CD14-positive monocyte (primary cell): ENCODE data around the gene FAM83F. TPM values are rescaled to one million over a fixed set of nuclear protein-coding genes. Genes with fewer than 3 reads are reported as not detected.

Source experiments
- DNase-seq, 3 donors: peaks; one replicate each; pipeline ENCODE4 v3.0.0-alpha.2; 2011 to 2022
- H2AFZ ChIP-seq: 2 replicates; pipeline ENCODE4 v1.6.0; 2012; ENCODE audit warnings: mild to moderate bottlenecking, low read depth, low read length, inconsistent platforms; ENCODE audit not compliant: insufficient read depth, poor library complexity, severe bottlenecking
- H3K27ac ChIP-seq, 2 donors: 1 replicate in 1 of 2; 2 replicates in 1 of 2; pipeline ENCODE4 v1.5.1; 2012 to 2013; ENCODE audit warnings: low read length in 2 of 2, control low read depth in 1 of 2, inconsistent platforms in 1 of 2, low read depth in 1 of 2, mild to moderate bottlenecking in 1 of 2
- H3K27me3 ChIP-seq, 2 donors: one replicate each; pipeline versions ENCODE4 v1.6.0 to v1.6.1; 2011 to 2013; ENCODE audit warnings: low read length in 2 of 2; ENCODE audit not compliant: control insufficient read depth in 2 of 2, insufficient read depth in 2 of 2
- H3K36me3 ChIP-seq, 2 donors: replicated peaks in 1 of 2; 1 replicate in 1 of 2; 2 replicates in 1 of 2; pipeline versions ENCODE4 v1.5.1 to v1.6.1; 2012 to 2013; ENCODE audit warnings: low read length in 2 of 2, control low read depth in 1 of 2, inconsistent platforms in 1 of 2, mild to moderate bottlenecking in 1 of 2; ENCODE audit not compliant: insufficient read depth in 2 of 2, control insufficient read depth in 1 of 2
- H3K4me1 ChIP-seq, 2 donors: 1 replicate in 1 of 2; 2 replicates in 1 of 2; pipeline versions ENCODE4 v1.5.1 to v1.6.1; 2012 to 2013; ENCODE audit warnings: low read length in 2 of 2, control low read depth in 1 of 2, inconsistent platforms in 1 of 2, mild to moderate bottlenecking in 1 of 2, moderate library complexity in 1 of 2; ENCODE audit not compliant: insufficient read depth in 2 of 2, control insufficient read depth in 1 of 2
- H3K4me2 ChIP-seq: replicated peaks from 2 replicates; pipeline ENCODE3; 2012; ENCODE audit warnings: low read length, moderate library complexity, mild to moderate bottlenecking; ENCODE audit not compliant: poor library complexity, severe bottlenecking; ENCODE audit errors: extremely low read depth
- H3K4me3 ChIP-seq, 3 experiments: fragments of 200-600 bp in 1 of 3; sonication (generic) in 1 of 3; replicated peaks in 1 of 3; 1 replicate in 2 of 3; 2 replicates in 1 of 3; pipeline ENCODE4 v1.5.1; 2011 to 2013; ENCODE audit warnings: low read length in 3 of 3, mild to moderate bottlenecking in 3 of 3, control low read depth in 2 of 3, low read depth in 2 of 3, inconsistent platforms in 1 of 3, moderate library complexity in 1 of 3
- H3K79me2 ChIP-seq: 2 replicates; pipeline ENCODE4 v1.6.0; 2012; ENCODE audit warnings: mild to moderate bottlenecking, control low read depth, inconsistent platforms, low read length, moderate library complexity; ENCODE audit not compliant: insufficient read depth
- H3K9ac ChIP-seq: 2 replicates; pipeline ENCODE4 v1.6.0; 2017; ENCODE audit warnings: low read length, mild to moderate bottlenecking; ENCODE audit not compliant: insufficient read depth, poor library complexity, severe bottlenecking
- H3K9me3 ChIP-seq, 2 donors: replicated peaks in 1 of 2; 1 replicate in 1 of 2; 2 replicates in 1 of 2; pipeline versions ENCODE4 v1.5.1 to v1.6.1; 2012 to 2013; ENCODE audit warnings: low read length in 2 of 2, control low read depth in 1 of 2; ENCODE audit not compliant: control insufficient read depth in 1 of 2, insufficient read depth in 1 of 2
- H4K20me1 ChIP-seq: 2 replicates; pipeline ENCODE4 v1.6.0; 2012; ENCODE audit warnings: mild to moderate bottlenecking, low read length, control low read depth, moderate library complexity; ENCODE audit not compliant: insufficient read depth
- H3K27ac Mint-ChIP-seq, 7 donors: one replicate each; pipeline ENCODE4 v1.8.0; 2020; ENCODE audit warnings: mild to moderate bottlenecking in 7 of 7, mixed read lengths in 7 of 7, moderate library complexity in 6 of 7, inconsistent platforms in 2 of 7
- H3K27me3 Mint-ChIP-seq, 3 donors: one replicate each; pipeline ENCODE4 v1.8.0; 2021 to 2022; ENCODE audit warnings: low read depth in 3 of 3, mild to moderate bottlenecking in 3 of 3, mixed read lengths in 3 of 3, moderate library complexity in 3 of 3, inconsistent platforms in 1 of 3
- H3K36me3 Mint-ChIP-seq, 2 donors: one replicate each; pipeline ENCODE4 v1.8.0; 2020; ENCODE audit warnings: mixed read lengths in 2 of 2, inconsistent platforms in 1 of 2, mild to moderate bottlenecking in 1 of 2
- H3K4me1 Mint-ChIP-seq: one replicate; pipeline ENCODE4 v1.8.0; 2020; ENCODE audit warnings: mild to moderate bottlenecking, mixed read lengths
- H3K4me3 Mint-ChIP-seq, 2 donors: one replicate each; pipeline ENCODE4 v1.8.0; 2020; ENCODE audit warnings: mild to moderate bottlenecking in 2 of 2, mixed read lengths in 2 of 2, moderate library complexity in 1 of 2
- H3K9me3 Mint-ChIP-seq, 7 donors: one replicate each; pipeline ENCODE4 v1.8.0; 2020 to 2022; ENCODE audit warnings: mixed read lengths in 7 of 7, mild to moderate bottlenecking in 6 of 7, moderate library complexity in 6 of 7, inconsistent platforms in 2 of 7
- WGBS: methylation state at CpG from one replicate; pipeline ENCODE4 v1.1.5; 2013; ENCODE audit warnings: missing lambda C conversion rate; ENCODE audit not compliant: insufficient coverage; 5-methylcytosine and 5-hydroxymethylcytosine counted together
- intact Hi-C, 2 donors: fragments of 100-400 bp; cut with micrococcal nuclease; formaldehyde crosslinking; loops; one replicate each; pipeline versions ENCODE4 v1.15.0 to v1.15.1; 2023
- polyA plus RNA-seq, 3 donors: library from polyadenylated mRNA; depleted of rRNA in 1 of 3; unstranded in 2 of 3; stranded (reverse) in 1 of 3; fragments of 300-500 nt in 2 of 3; fragments of >200 nt in 1 of 3; fragmentation: Illumina TruSeq in 2 of 3; gene quantifications; 1 replicate in 2 of 3; 2 replicates in 1 of 3; pipeline ENCODE4 v1.2.3, GENCODE V29; 2012 to 2021
- TF ChIP-seq, protein P1 (sequence below): fragments of 200-600 bp; IDR thresholded peaks from one replicate; pipeline ENCODE4 v1.8.0; 2022; ENCODE audit warnings: antibody characterized with exemption, mild to moderate bottlenecking

Gene FAM83F
- polyA plus RNA-seq, 3 donors: 0.01 TPM; not detected in 2

DNA sequence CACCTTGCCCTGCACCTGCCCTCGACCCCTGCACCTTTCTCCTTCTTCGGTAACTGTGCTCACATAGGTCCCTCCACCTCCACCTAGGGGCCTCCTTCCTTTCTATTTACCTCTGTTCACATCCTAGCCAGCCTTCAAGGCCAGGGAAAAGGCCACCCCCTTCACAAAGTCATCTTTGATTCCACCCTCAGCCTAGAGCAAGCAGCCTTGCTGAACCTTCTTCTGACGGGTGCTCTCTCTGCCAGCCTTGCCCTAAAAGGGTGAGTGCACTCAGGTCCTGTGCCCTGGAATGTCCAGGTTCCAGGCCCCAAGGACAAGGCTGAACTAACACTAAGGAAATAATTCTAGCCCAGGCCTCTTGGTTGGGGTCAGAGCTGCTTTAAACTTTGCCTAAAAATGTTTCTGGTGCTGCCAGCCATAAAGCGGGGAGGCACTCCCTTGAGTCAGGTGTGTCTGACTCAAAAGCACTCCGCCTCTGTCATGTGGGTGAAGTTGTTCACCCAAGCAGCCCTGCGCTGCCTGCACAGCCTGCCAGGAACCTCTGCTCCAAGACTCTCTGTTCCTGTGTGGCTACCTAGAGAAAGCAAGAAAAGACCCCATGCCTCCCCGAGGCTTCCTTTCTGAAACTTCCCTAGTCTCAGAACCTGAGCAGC is 9.2 kb upstream of the FAM83F start:
- peak overlapping the region in 1 of 2 donors; percentile 46 for H3K4me3 Mint-ChIP-seq
- H3K4me1 ChIP-seq: no peaks in the 10 kb centered on the region
- H3K27ac Mint-ChIP-seq: no peak overlapping the region
- TF ChIP-seq, protein P1, sequence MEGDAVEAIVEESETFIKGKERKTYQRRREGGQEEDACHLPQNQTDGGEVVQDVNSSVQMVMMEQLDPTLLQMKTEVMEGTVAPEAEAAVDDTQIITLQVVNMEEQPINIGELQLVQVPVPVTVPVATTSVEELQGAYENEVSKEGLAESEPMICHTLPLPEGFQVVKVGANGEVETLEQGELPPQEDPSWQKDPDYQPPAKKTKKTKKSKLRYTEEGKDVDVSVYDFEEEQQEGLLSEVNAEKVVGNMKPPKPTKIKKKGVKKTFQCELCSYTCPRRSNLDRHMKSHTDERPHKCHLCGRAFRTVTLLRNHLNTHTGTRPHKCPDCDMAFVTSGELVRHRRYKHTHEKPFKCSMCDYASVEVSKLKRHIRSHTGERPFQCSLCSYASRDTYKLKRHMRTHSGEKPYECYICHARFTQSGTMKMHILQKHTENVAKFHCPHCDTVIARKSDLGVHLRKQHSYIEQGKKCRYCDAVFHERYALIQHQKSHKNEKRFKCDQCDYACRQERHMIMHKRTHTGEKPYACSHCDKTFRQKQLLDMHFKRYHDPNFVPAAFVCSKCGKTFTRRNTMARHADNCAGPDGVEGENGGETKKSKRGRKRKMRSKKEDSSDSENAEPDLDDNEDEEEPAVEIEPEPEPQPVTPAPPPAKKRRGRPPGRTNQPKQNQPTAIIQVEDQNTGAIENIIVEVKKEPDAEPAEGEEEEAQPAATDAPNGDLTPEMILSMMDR: no peak
- intact Hi-C loops: no loop called here
- no peaks in the 10 kb centered on the region for H3K36me3 ChIP-seq
- H3K27me3 ChIP-seq: peaks cover 0 to 14% of the 10 kb centered on the region in 2 donors
- no peaks in the 10 kb centered on the region for H3K36me3 Mint-ChIP-seq
- DNase-seq: no peak
- no peak overlapping the region for H3K4me3 ChIP-seq
- H3K4me2 ChIP-seq: no peak overlapping the region
- 97% methylated on average over 6 of the region's 7 CpGs for WGBS
- no peaks in the 10 kb centered on the region for H3K79me2 ChIP-seq
- no peak overlapping the region for H3K9ac ChIP-seq
- peaks cover 0 to 2% (median 0%) of the 10 kb centered on the region in 7 donors for H3K9me3 Mint-ChIP-seq
- no peaks in the 10 kb centered on the region for H3K4me1 Mint-ChIP-seq
- H2AFZ ChIP-seq: no peak overlapping the region
- H4K20me1 ChIP-seq: no peaks in the 10 kb centered on the region
- H3K27ac ChIP-seq: no peak overlapping the region
- H3K27me3 Mint-ChIP-seq: peaks cover 32 to 45% (median 36%) of the 10 kb centered on the region in 3 donors
- no peaks in the 10 kb centered on the region for H3K9me3 ChIP-seq

- Histone ChIP-seq H3K27me3 (peaks cover 11 to 36% of the 10 kb centered on the region in 2 donors), H4K20me1 (no peaks in the 10 kb centered on the region), H2AFZ (no peak overlapping the region), H3K4me3 (no peak overlapping the region), H3K9me3 (no peaks in the 10 kb centered on the region), H3K4me1 (no peaks in the 10 kb centered on the region), H3K79me2 (no peaks in the 10 kb centered on the region), H3K27ac (no peak overlapping the region), H3K4me2 (no peak overlapping the region), H3K9ac (no peak overlapping the region), H3K36me3 (no peaks in the 10 kb centered on the region)
- peaks cover 44 to 62% (median 51%) of the 10 kb centered on the region in 3 donors for H3K27me3 Mint-ChIP-seq
- H3K4me1 Mint-ChIP-seq: no peaks in the 10 kb centered on the region
- peak overlapping the region in 1 of 2 donors; percentile 5 for H3K4me3 Mint-ChIP-seq
- peak overlapping the region in 1 of 7 donors; percentile 8 for H3K27ac Mint-ChIP-seq
- WGBS: 79% methylated on average over 7 of the region's 10 CpGs
- peaks cover 0 to 2% (median 0%) of the 10 kb centered on the region in 7 donors for H3K9me3 Mint-ChIP-seq
- DNase-seq: no peak
- intact Hi-C loops: no loop called here
- H3K36me3 Mint-ChIP-seq: no peaks in the 10 kb centered on the region
- TF ChIP-seq, protein P1: no peak
These were observed 6.2 kb upstream of the FAM83F start for GRCh38 chr22:39988386-39989114.
